H9 (cell line): Measurements from ENCODE around the gene NDUFB11. TPM values are rescaled to one million over a fixed set of nuclear protein-coding genes. Genes with fewer than 3 reads are reported as not detected.

Source experiments
- DNase-seq: peaks from one replicate; pipeline ENCODE4 v3.0.0-alpha.2; 2017
- H2AFZ ChIP-seq: one replicate; pipeline ENCODE4 v1.6.1; 2013; ENCODE audit warnings: mild to moderate bottlenecking, low read length, control low read depth, moderate library complexity
- H2AK5ac ChIP-seq: 2 replicates; pipeline ENCODE4 v1.6.1; 2013; ENCODE audit warnings: low read length, control low read depth, mixed read lengths; ENCODE audit not compliant: insufficient read length
- H2BK120ac ChIP-seq: one replicate; pipeline ENCODE4 v1.6.1; 2013; ENCODE audit warnings: low read depth, mild to moderate bottlenecking, low read length, control low read depth, inconsistent platforms; ENCODE audit not compliant: poor library complexity, severe bottlenecking
- H2BK12ac ChIP-seq: 2 replicates; pipeline ENCODE4 v1.6.1; 2013; ENCODE audit warnings: low read length, control low read depth, mixed read lengths, low read depth; ENCODE audit not compliant: insufficient read length
- H2BK15ac ChIP-seq: 2 replicates; pipeline ENCODE4 v1.6.1; 2013; ENCODE audit warnings: low read depth, low read length, control low read depth
- H2BK20ac ChIP-seq: one replicate; pipeline ENCODE4 v1.6.1; 2013; ENCODE audit warnings: low read depth, mild to moderate bottlenecking, low read length, control low read depth, inconsistent platforms; ENCODE audit not compliant: poor library complexity, severe bottlenecking
- H2BK5ac ChIP-seq: 2 replicates; pipeline ENCODE4 v1.6.1; 2013; ENCODE audit warnings: low read length, control low read depth, mixed read lengths; ENCODE audit not compliant: insufficient read length
- H3K14ac ChIP-seq: 2 replicates; pipeline ENCODE4 v1.6.1; 2013; ENCODE audit warnings: low read length, control low read depth; ENCODE audit not compliant: insufficient read depth
- H3K18ac ChIP-seq: 2 replicates; pipeline ENCODE4 v1.6.1; 2013; ENCODE audit warnings: low read depth, mild to moderate bottlenecking, mixed read lengths, low read length, control low read depth; ENCODE audit not compliant: insufficient read length
- H3K23ac ChIP-seq: 2 replicates; pipeline ENCODE4 v1.6.1; 2013; ENCODE audit warnings: low read length, control low read depth, mixed read lengths, low read depth; ENCODE audit not compliant: insufficient read length
- H3K23me2 ChIP-seq: 2 replicates; pipeline ENCODE4 v1.6.1; 2013; ENCODE audit warnings: low read depth, mild to moderate bottlenecking, mixed read lengths, low read length, control low read depth; ENCODE audit not compliant: insufficient read length, poor library complexity, severe bottlenecking
- H3K27ac ChIP-seq: 2 replicates; pipeline ENCODE4 v1.5.1; 2013; ENCODE audit warnings: low read length, control low read depth, mixed read lengths, low read depth; ENCODE audit not compliant: insufficient read length
- H3K27me3 ChIP-seq: 2 replicates; pipeline ENCODE4 v1.6.1; 2013; ENCODE audit warnings: low read length, control low read depth, inconsistent platforms; ENCODE audit not compliant: insufficient read depth
- H3K4ac ChIP-seq: 2 replicates; pipeline ENCODE4 v1.6.1; 2013; ENCODE audit warnings: low read depth, mild to moderate bottlenecking, control low read depth, inconsistent platforms, low read length, moderate library complexity
- H3K4me1 ChIP-seq: 2 replicates; pipeline ENCODE4 v1.6.1; 2013; ENCODE audit warnings: low read length, control low read depth, inconsistent platforms; ENCODE audit not compliant: insufficient read depth
- H3K4me2 ChIP-seq: 2 replicates; pipeline ENCODE4 v1.6.1; 2013; ENCODE audit warnings: low read length, control low read depth, mixed read lengths; ENCODE audit not compliant: insufficient read length, insufficient read depth
- H3K56ac ChIP-seq: 2 replicates; pipeline ENCODE4 v1.6.1; 2013; ENCODE audit warnings: low read depth, mild to moderate bottlenecking, mixed read lengths, low read length, control low read depth; ENCODE audit not compliant: insufficient read length
- H3K79me1 ChIP-seq: 2 replicates; pipeline ENCODE4 v1.6.1; 2013; ENCODE audit warnings: low read depth, mild to moderate bottlenecking, moderate library complexity, low read length, control low read depth, inconsistent platforms; ENCODE audit not compliant: insufficient read depth, poor library complexity, severe bottlenecking
- H3K79me2 ChIP-seq: 2 replicates; pipeline ENCODE4 v1.6.1; 2013; ENCODE audit warnings: low read length, control low read depth, inconsistent platforms; ENCODE audit not compliant: insufficient read depth
- H3K9ac ChIP-seq: 2 replicates; pipeline ENCODE4 v1.6.1; 2013; ENCODE audit warnings: low read length, control low read depth, mixed read lengths; ENCODE audit not compliant: insufficient read length; ENCODE audit errors: extremely low read depth
- H3K9me3 ChIP-seq: one replicate; pipeline ENCODE4 v1.6.1; 2013; ENCODE audit warnings: low read depth, low read length, inconsistent platforms; ENCODE audit not compliant: control insufficient read depth
- H3T11ph ChIP-seq: one replicate; pipeline ENCODE4 v1.6.1; 2013; ENCODE audit warnings: mild to moderate bottlenecking, low read length, control low read depth, inconsistent platforms
- H4K20me1 ChIP-seq: one replicate; pipeline ENCODE4 v1.6.1; 2013; ENCODE audit not compliant: control insufficient read depth, insufficient read length, insufficient read depth
- H4K5ac ChIP-seq: 2 replicates; pipeline ENCODE4 v1.6.1; 2013; ENCODE audit warnings: low read depth, mild to moderate bottlenecking, mixed read lengths, low read length, control low read depth; ENCODE audit not compliant: insufficient read length
- H4K8ac ChIP-seq: replicated peaks from 2 replicates; pipeline ENCODE4 v1.6.1; 2013; ENCODE audit warnings: low read length, control low read depth, mixed read lengths, low read depth; ENCODE audit not compliant: insufficient read length
- H4K91ac ChIP-seq: 2 replicates; pipeline ENCODE4 v1.6.1; 2013; ENCODE audit warnings: low read depth, mild to moderate bottlenecking, moderate library complexity, mixed read lengths, low read length, control low read depth; ENCODE audit not compliant: insufficient read length
- H3K27ac Mint-ChIP-seq, 3 experiments: 2 replicates in 2 of 3; 3 replicates in 1 of 3; pipeline ENCODE4 v1.8.0; 2020 to 2021; ENCODE audit warnings: mixed read lengths in 3 of 3, mild to moderate bottlenecking in 1 of 3, moderate library complexity in 1 of 3
- H3K27me3 Mint-ChIP-seq: 2 replicates; pipeline ENCODE4 v1.8.0; 2021; ENCODE audit warnings: low read depth, mild to moderate bottlenecking, moderate library complexity, mixed read lengths
- H3K36me3 Mint-ChIP-seq, 3 experiments: 2 replicates in 2 of 3; 3 replicates in 1 of 3; pipeline ENCODE4 v1.8.0; 2020 to 2021; ENCODE audit warnings: low read depth in 3 of 3, mixed read lengths in 3 of 3; ENCODE audit not compliant: insufficient read depth in 1 of 3
- H3K4me1 Mint-ChIP-seq, 2 experiments: 2 replicates each; pipeline ENCODE4 v1.8.0; 2020; ENCODE audit warnings: mixed read lengths in 2 of 2
- H3K4me3 Mint-ChIP-seq, 2 experiments: 2 replicates in 1 of 2; 3 replicates in 1 of 2; pipeline ENCODE4 v1.8.0; 2020 to 2021; ENCODE audit warnings: mild to moderate bottlenecking in 2 of 2, mixed read lengths in 2 of 2, moderate library complexity in 1 of 2
- H3K9me3 Mint-ChIP-seq, 2 experiments: 2 replicates in 1 of 2; 3 replicates in 1 of 2; pipeline ENCODE4 v1.8.0; 2020; ENCODE audit warnings: mild to moderate bottlenecking in 2 of 2, mixed read lengths in 2 of 2, moderate library complexity in 1 of 2
- CTCF ChIP-seq: fragments of 200-600 bp; sonication (generic); conservative IDR thresholded peaks from 3 replicates; pipeline ENCODE4 v1.8.0; 2021; ENCODE audit warnings: antibody characterized with exemption, mild to moderate bottlenecking
- WGBS: extraction: QIAGEN DNeasy Blood & Tissue Kit; methylation state at CpG from one replicate; pipeline ENCODE4 v1.1.7; 2013; ENCODE audit warnings: missing lambda C conversion rate, low lambda C conversion rate, mixed read lengths; ENCODE audit not compliant: insufficient read length; ENCODE audit errors: extremely low coverage; 5-methylcytosine and 5-hydroxymethylcytosine counted together
- total RNA-seq: library from RNA; stranded (reverse); gene quantifications from 2 replicates; pipeline ENCODE4 v1.2.1, GENCODE V29; 2021

NDUFB11 gene
- total RNA-seq, 1 experiment from 2014 or later = 100 TPM

- Histone ChIP-seq H3K79me1 (no peaks in the 10 kb centered on the region), H4K20me1 (no peaks in the 10 kb centered on the region), H4K91ac (no peak overlapping the region), H2BK120ac (no peak overlapping the region), H3K23ac (no peak overlapping the region), H3K9ac (no peak overlapping the region), H2BK20ac (no peak overlapping the region), H2BK12ac (no peak overlapping the region), H3K18ac (no peak overlapping the region), H3K4me1 (no peaks in the 10 kb centered on the region), H4K8ac (no peak overlapping the region), H3K9me3 (no peaks in the 10 kb centered on the region), H3K27ac (no peak overlapping the region), H3K14ac (no peak overlapping the region), H2AFZ (no peak overlapping the region), H3K56ac (no peak overlapping the region), H2BK15ac (no peak overlapping the region), H3K4ac (no peak overlapping the region), H2BK5ac (no peak overlapping the region), H3K23me2 (no peaks in the 10 kb centered on the region), H3K79me2 (no peaks in the 10 kb centered on the region), H3K27me3 (no peaks in the 10 kb centered on the region; the same call in 1 of the 2 replicates), H3T11ph (no peak overlapping the region), H4K5ac (no peak overlapping the region), H3K4me2 (no peak overlapping the region), H2AK5ac (no peak overlapping the region)
- no peak for TF ChIP-seq CTCF
- Mint-ChIP-seq H3K9me3 (peaks cover 67 to 84% of the 10 kb centered on the region in 2 experiments), H3K27me3 (no peaks in the 10 kb centered on the region; the same call in 1 of the 2 replicates), H3K4me3 (no peak overlapping the region), H3K4me1 (no peaks in the 10 kb centered on the region), H3K36me3 (peaks cover 43 to 77% (median 73%) of the 10 kb centered on the region in 3 experiments), H3K27ac (no peak overlapping the region)
- DNase-seq = no peak
- no CpG with 5 or more reads among the region's 18 CpGs for WGBS
Measured at GRCh38 chrX:47172971-47173792, 28.7 kb upstream of the NDUFB11 start.
